ENCODE data around the gene CUL4A. TPM values are rescaled to one million over a fixed set of nuclear protein-coding genes. Genes with fewer than 3 reads are reported as not detected.

Gene CUL4A
- total and polyA plus RNA-seq, 9 of the 15 experiments (the other 6 are each of a cell fraction or from before 2014, with no cell fraction given), result 21.1 to 92.0 (median 63.2) TPM

DNA sequence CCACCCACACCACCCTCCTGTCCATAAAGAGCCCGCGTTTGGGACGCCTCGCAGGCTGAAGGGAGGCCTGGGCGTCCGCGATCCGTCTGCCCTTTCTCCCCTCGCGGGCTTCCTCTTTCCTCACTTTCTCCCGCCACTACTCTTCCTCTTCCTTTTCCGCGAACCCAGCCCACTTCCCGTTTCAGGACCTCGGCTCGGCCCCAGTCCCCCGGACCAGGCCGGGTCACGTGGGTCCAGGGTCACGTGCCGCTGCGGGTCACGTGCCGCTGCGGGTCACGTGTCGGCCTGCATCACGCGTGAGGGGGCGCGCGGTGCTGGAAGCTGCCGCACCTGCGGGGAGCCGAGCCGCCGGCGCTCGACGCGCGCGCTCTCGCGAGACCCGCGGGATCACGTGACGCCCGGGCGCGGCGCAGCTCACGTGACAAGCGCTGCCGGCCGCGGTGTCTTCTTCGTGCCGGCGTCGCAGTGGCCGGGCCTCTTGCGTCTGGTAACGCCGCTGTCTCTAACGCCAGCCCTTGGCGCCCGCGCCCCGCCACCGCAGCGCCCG lies 87.5 kb downstream of the CUL4A start, which contains the start of gene LAMP1:
Gene LAMP1, plus strand, starts transcription at position 417 of the 547 bp plus-strand sequence. CDS start 196 bp downstream, outside the sequence.
- WGBS (ENCODE audit: insufficient coverage, low coverage, missing lambda C conversion rate), result under 1% methylated on average over 44 of the region's 74 CpGs
- peaks cover 6% of the 10 kb centered on the region; the same call in 1 of the 3 replicates for H3K36me3 ChIP-seq (ENCODE audit: control insufficient read depth, insufficient read depth, low read length)
- H3K4me3 ChIP-seq, result peak within 1 kb of the TSS; percentile 87
- H3K4me1 ChIP-seq (replicated peaks in 1 of 2; ENCODE audit: control insufficient read depth in 2 of 2, insufficient read depth in 2 of 2, low read length in 2 of 2), result peaks cover 4 to 22% of the 10 kb centered on the region in 2 experiments; a peak in 4 of 5 replicates
- FAIRE-seq (peak; percentile 84), DNase-seq (ENCODE audit: extremely low read depth in 1 of 4, low spot score in 3 of 4) (peak; percentile 93 to 96 (median 94)), ATAC-seq (peak; percentile 90)
- POLR2A ChIA-PET, result no interaction called here
- no peaks in the 10 kb centered on the region for H3K9me3 ChIP-seq (replicated peaks; ENCODE audit: control insufficient read depth, insufficient read depth, low read depth, low read length)
- H2AFZ ChIP-seq (ENCODE audit: low read depth, low read length), result peak within 1 kb of the TSS; percentile 97
- CTCF ChIA-PET (ENCODE audit: low intra/inter-chr PET ratio), result no interaction called here
- 0 out of 2 replicates have a peak, but pooled peaks cover 4% of the 10 kb centered on the region for H4K20me1 ChIP-seq (replicated peaks; ENCODE audit: control insufficient read depth, insufficient read depth, low read length)
- peak within 1 kb of the TSS; percentile 87 for H3K27ac ChIP-seq (ENCODE audit: extremely low read depth, low read depth, low read length)
- intact Hi-C loops (cut with micrococcal nuclease) (loop anchor here (5.0 kb wide), 1 partner anchor 60 kb away; no protein-coding TSS in a partner anchor), in situ Hi-C loops (cut with MboI) (no loop called here)
- H3K27me3 ChIP-seq (ENCODE audit: control insufficient read depth in 2 of 2, insufficient read depth in 2 of 2, low read length in 2 of 2), result no peaks in the 10 kb centered on the region
- H3K9me1 ChIP-seq (ENCODE audit: control insufficient read depth, insufficient read depth, low read length), result no peaks in the 10 kb centered on the region
- peak within 1 kb of the TSS; percentile 88 for H3K4me2 ChIP-seq (ENCODE audit: insufficient read depth, low read length)
- H3K79me2 ChIP-seq (ENCODE audit: control insufficient read depth, insufficient read depth, low read length), result peaks cover 37% of the 10 kb centered on the region
- H3K9ac ChIP-seq (ENCODE audit: insufficient read depth in 1 of 2, low read depth in 2 of 2, low read length in 2 of 2), result peak within 1 kb of the TSS; percentile 79 to 96
- BruUV-seq (replicated peaks), result no TSS peak
- TF ChIP-seq HNRNPK (IDR thresholded peaks at IDR 0.05; ENCODE audit: low read depth, low read length, poor library complexity, severe bottlenecking) (no peak), TCF3 (CRISPR knock-in tag; IDR thresholded peaks at IDR 0.05) (no peak; the same call in 1 of the 2 replicates), BCOR (IDR thresholded peaks at IDR 0.05) (peak; percentile 66; the same call in 1 of the 2 replicates), NFIC (IDR thresholded peaks at IDR 0.05) (0 out of 2 replicates have a peak, but pooled peaks have one; percentile 32), C11orf30 (IDR thresholded peaks at IDR 0.05; ENCODE audit: low read depth) (peak; percentile 100), KDM5B (IDR thresholded peaks at IDR 0.05; ENCODE audit: insufficient replicate concordance, low read depth, low read length) (peak; percentile 21), ZNF12 (CRISPR knock-in tag; IDR thresholded peaks at IDR 0.05) (no peak; the same call in 1 of the 2 replicates), HDAC2 (IDR thresholded peaks at IDR 0.05) (peak; percentile 91), ZBTB17 (CRISPR knock-in tag; IDR thresholded peaks at IDR 0.05) (0 out of 2 replicates have a peak, but pooled peaks have one; percentile 40), KLF10 (CRISPR knock-in tag; IDR thresholded peaks at IDR 0.05) (no peak), MITF (IDR thresholded peaks at IDR 0.05) (peak; percentile 99), MCM7 (IDR thresholded peaks at IDR 0.05) (no peak)
- TF ChIP-seq, protein P1, sequence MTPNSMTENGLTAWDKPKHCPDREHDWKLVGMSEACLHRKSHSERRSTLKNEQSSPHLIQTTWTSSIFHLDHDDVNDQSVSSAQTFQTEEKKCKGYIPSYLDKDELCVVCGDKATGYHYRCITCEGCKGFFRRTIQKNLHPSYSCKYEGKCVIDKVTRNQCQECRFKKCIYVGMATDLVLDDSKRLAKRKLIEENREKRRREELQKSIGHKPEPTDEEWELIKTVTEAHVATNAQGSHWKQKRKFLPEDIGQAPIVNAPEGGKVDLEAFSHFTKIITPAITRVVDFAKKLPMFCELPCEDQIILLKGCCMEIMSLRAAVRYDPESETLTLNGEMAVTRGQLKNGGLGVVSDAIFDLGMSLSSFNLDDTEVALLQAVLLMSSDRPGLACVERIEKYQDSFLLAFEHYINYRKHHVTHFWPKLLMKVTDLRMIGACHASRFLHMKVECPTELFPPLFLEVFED (CRISPR knock-in tag; conservative IDR thresholded peaks at IDR 0.05), result 0 out of 2 replicates have a peak, but pooled peaks have one; percentile 44
- TF ChIP-seq, protein P2, sequence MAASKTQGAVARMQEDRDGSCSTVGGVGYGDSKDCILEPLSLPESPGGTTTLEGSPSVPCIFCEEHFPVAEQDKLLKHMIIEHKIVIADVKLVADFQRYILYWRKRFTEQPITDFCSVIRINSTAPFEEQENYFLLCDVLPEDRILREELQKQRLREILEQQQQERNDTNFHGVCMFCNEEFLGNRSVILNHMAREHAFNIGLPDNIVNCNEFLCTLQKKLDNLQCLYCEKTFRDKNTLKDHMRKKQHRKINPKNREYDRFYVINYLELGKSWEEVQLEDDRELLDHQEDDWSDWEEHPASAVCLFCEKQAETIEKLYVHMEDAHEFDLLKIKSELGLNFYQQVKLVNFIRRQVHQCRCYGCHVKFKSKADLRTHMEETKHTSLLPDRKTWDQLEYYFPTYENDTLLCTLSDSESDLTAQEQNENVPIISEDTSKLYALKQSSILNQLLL (CRISPR knock-in tag; IDR thresholded peaks at IDR 0.05; ENCODE audit: borderline replicate concordance), result no peak
- TF ChIP-seq, protein P3, sequence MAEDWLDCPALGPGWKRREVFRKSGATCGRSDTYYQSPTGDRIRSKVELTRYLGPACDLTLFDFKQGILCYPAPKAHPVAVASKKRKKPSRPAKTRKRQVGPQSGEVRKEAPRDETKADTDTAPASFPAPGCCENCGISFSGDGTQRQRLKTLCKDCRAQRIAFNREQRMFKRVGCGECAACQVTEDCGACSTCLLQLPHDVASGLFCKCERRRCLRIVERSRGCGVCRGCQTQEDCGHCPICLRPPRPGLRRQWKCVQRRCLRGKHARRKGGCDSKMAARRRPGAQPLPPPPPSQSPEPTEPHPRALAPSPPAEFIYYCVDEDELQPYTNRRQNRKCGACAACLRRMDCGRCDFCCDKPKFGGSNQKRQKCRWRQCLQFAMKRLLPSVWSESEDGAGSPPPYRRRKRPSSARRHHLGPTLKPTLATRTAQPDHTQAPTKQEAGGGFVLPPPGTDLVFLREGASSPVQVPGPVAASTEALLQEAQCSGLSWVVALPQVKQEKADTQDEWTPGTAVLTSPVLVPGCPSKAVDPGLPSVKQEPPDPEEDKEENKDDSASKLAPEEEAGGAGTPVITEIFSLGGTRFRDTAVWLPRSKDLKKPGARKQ (CRISPR knock-in tag; IDR thresholded peaks at IDR 0.05), result no peak

Measured in K562 (cell line).